GM23338 (cell line): ENCODE results near the gene SLC6A12. TPM values are rescaled to one million over a fixed set of nuclear protein-coding genes. Genes with fewer than 3 reads are reported as not detected.

Experiments
- ATAC-seq: fragments of 200-7000 bp; cut with Tn5 transposase; 3 replicates; pipeline ENCODE4 v1.9.1; 2020
- DNase-seq: peaks from one replicate; pipeline ENCODE4 v3.0.0-alpha.2; 2015; ENCODE audit warnings: low spot score
- H2AFZ ChIP-seq: fragments of 200-600 bp; sonication (generic); 2 replicates; pipeline ENCODE4 v1.8.0; 2016; ENCODE audit warnings: antibody characterized with exemption, mild to moderate bottlenecking, moderate library complexity
- H3F3A ChIP-seq: fragments of 200-600 bp; sonication (generic); replicated peaks from 2 replicates; pipeline ENCODE4 v1.8.0; 2017; ENCODE audit warnings: antibody characterized with exemption, mixed run types, low read depth
- H3K27ac ChIP-seq: fragments of 200-600 bp; sonication (generic); 2 replicates; pipeline ENCODE4 v1.6.1; 2016; ENCODE audit warnings: low read depth
- H3K27me3 ChIP-seq: fragments of 200-600 bp; sonication (generic); 2 replicates; pipeline ENCODE4 v1.8.0; 2016; ENCODE audit warnings: mild to moderate bottlenecking, mixed run types, moderate library complexity; ENCODE audit not compliant: insufficient read depth
- H3K36me3 ChIP-seq: fragments of 200-600 bp; sonication (generic); 2 replicates; pipeline ENCODE4 v1.8.0; 2016; ENCODE audit warnings: mild to moderate bottlenecking; ENCODE audit not compliant: insufficient read depth
- H3K4me1 ChIP-seq: fragments of 200-600 bp; sonication (generic); 2 replicates; pipeline ENCODE4 v1.8.0; 2016; ENCODE audit warnings: mild to moderate bottlenecking, moderate library complexity; ENCODE audit not compliant: insufficient read depth
- H3K4me2 ChIP-seq: fragments of 200-600 bp; sonication (generic); 2 replicates; pipeline ENCODE4 v1.7.1; 2017; ENCODE audit warnings: mixed run types
- H3K4me3 ChIP-seq: fragments of 200-600 bp; sonication (generic); 2 replicates; pipeline ENCODE4 v1.6.1; 2016; ENCODE audit warnings: mixed run types
- H3K79me2 ChIP-seq: fragments of 200-600 bp; sonication (generic); replicated peaks from 2 replicates; pipeline ENCODE4 v1.8.0; 2017; ENCODE audit warnings: mild to moderate bottlenecking; ENCODE audit not compliant: insufficient read depth
- H3K9me2 ChIP-seq: fragments of 200-600 bp; sonication (generic); 2 replicates; pipeline ENCODE4 v1.8.0; 2017; ENCODE audit not compliant: insufficient read depth
- H4K20me1 ChIP-seq: fragments of 200-600 bp; sonication (generic); replicated peaks from 2 replicates; pipeline ENCODE4 v1.8.0; 2017; ENCODE audit warnings: mild to moderate bottlenecking; ENCODE audit not compliant: insufficient read depth
- H3K27ac Mint-ChIP-seq: 2 replicates; pipeline ENCODE4 v1.8.0; 2020; ENCODE audit warnings: inconsistent platforms, mild to moderate bottlenecking, moderate library complexity, mixed read lengths
- H3K27me3 Mint-ChIP-seq: 3 replicates; pipeline ENCODE4 v1.8.0; 2022; ENCODE audit warnings: low read depth, mild to moderate bottlenecking, moderate library complexity, mixed read lengths, inconsistent platforms; ENCODE audit not compliant: insufficient read depth, poor library complexity
- H3K36me3 Mint-ChIP-seq: 3 replicates; pipeline ENCODE4 v1.8.0; 2021; ENCODE audit warnings: low read depth, mild to moderate bottlenecking, inconsistent platforms, moderate library complexity, mixed read lengths
- H3K4me1 Mint-ChIP-seq: 3 replicates; pipeline ENCODE4 v1.8.0; 2020; ENCODE audit warnings: mild to moderate bottlenecking, inconsistent platforms, mixed read lengths
- H3K4me3 Mint-ChIP-seq: 3 replicates; pipeline ENCODE4 v1.8.0; 2021; ENCODE audit warnings: moderate library complexity, mild to moderate bottlenecking, inconsistent platforms, mixed read lengths
- H3K9me3 Mint-ChIP-seq: 3 replicates; pipeline ENCODE4 v1.8.0; 2020; ENCODE audit warnings: moderate library complexity, mild to moderate bottlenecking, inconsistent platforms, mixed read lengths
- CREB1 ChIP-seq: fragments of 250-450 bp; sonication (Bioruptor Pico); IDR thresholded peaks from 2 replicates; pipeline ENCODE4 v1.5.0; 2020; ENCODE audit warnings: low read depth, mild to moderate bottlenecking, moderate library complexity
- ETS1 ChIP-seq: IDR thresholded peaks from 2 replicates; pipeline ENCODE4 v1.6.1; 2016; ENCODE audit warnings: antibody characterized with exemption
- EZH2 ChIP-seq: fragments of 200-600 bp; sonication (generic); IDR thresholded peaks from one replicate; pipeline ENCODE4 v1.8.0; 2017; ENCODE audit warnings: antibody characterized with exemption, mild to moderate bottlenecking, low read depth; ENCODE audit not compliant: unreplicated experiment
- EZH2phosphoT487 ChIP-seq: fragments of 200-600 bp; sonication (generic); IDR thresholded peaks from one replicate; pipeline ENCODE4 v1.8.1; 2018; ENCODE audit warnings: antibody characterized with exemption; ENCODE audit not compliant: unreplicated experiment
- JUNB ChIP-seq: IDR thresholded peaks from one replicate; pipeline ENCODE4 v1.6.1; 2016; ENCODE audit warnings: antibody characterized with exemption; ENCODE audit not compliant: unreplicated experiment
- NANOG ChIP-seq: IDR thresholded peaks from 2 replicates; pipeline ENCODE4 v1.6.1; 2016; ENCODE audit warnings: antibody characterized with exemption, borderline replicate concordance
- REST ChIP-seq: IDR thresholded peaks from one replicate; pipeline ENCODE4 v1.6.1; 2018; ENCODE audit warnings: antibody characterized with exemption; ENCODE audit not compliant: unreplicated experiment
- STAT1 ChIP-seq: IDR thresholded peaks from one replicate; pipeline ENCODE4 v1.6.1; 2016; ENCODE audit warnings: antibody characterized with exemption; ENCODE audit not compliant: unreplicated experiment
- ZNF331 ChIP-seq: fragments of 250-450 bp; sonication (Bioruptor Pico); IDR thresholded peaks from 2 replicates; pipeline ENCODE4 v1.5.0; 2020; ENCODE audit warnings: low read depth, mild to moderate bottlenecking, moderate library complexity
- polyA plus RNA-seq: library from polyadenylated mRNA; unstranded; fragments of >200 nt; fragmentation: Nextera tagmentation; extraction: Ambion mirVana; gene quantifications from 2 replicates; pipeline ENCODE4 v1.2.1, GENCODE V29; 2016
- total RNA-seq: library from RNA; depleted of rRNA; stranded (reverse); fragments of >200 nt; shearing (Covaris generic); gene quantifications from 2 replicates; pipeline ENCODE4 v1.2.3, GENCODE V29; 2014
- TF ChIP-seq, protein P1 (sequence below), 2 experiments: fragments of 200-600 bp in 1 of 2; sonication (generic) in 1 of 2; conservative IDR thresholded peaks; 2 replicates each; pipeline versions ENCODE4 v1.5.1 to v1.6.1; 2016 to 2017; ENCODE audit warnings: antibody characterized with exemption in 2 of 2, low read depth in 2 of 2, mild to moderate bottlenecking in 2 of 2, moderate library complexity in 1 of 2

Gene SLC6A12
- total and polyA plus RNA-seq, 2 experiments from 2014 or later, result 0.56 TPM; not detected in 1

DNA sequence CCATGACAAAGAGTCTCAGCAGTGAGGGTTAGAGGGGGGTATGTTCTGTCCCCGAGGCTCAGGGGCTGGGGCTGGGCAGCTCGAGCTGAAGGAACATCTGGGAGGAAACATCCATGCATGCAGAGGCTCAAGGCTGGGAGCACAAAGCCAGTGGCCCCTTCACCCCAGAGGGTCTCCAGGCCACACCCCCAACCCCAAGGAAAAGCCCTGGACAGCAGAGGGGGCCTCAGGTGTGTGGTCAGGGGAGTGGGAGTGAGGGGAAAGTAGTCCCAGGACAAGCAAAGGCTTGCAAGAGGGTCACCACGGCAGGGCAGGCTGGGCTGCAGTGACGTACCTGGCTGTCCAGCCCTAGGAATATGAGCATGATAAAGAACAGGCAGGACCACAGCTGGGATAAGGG lies 17.5 kb downstream of the SLC6A12 start:
- Histone ChIP-seq H2AFZ (no peak overlapping the region), H3K4me3 (no peak overlapping the region), H3K27ac (no peak overlapping the region), H4K20me1 (no peaks in the 10 kb centered on the region), H3K36me3 (no peaks in the 10 kb centered on the region), H3K4me2 (no peak overlapping the region), H3K9me2 (no peaks in the 10 kb centered on the region), H3K4me1 (peaks cover 14% of the 10 kb centered on the region), H3K27me3 (peaks cover 6% of the 10 kb centered on the region; the same call in 1 of the 2 replicates), H3F3A (no peaks in the 10 kb centered on the region), H3K79me2 (no peaks in the 10 kb centered on the region)
- H3K9me3 Mint-ChIP-seq, result peaks cover 6% of the 10 kb centered on the region; the same call in 2 of the 3 replicates
- H3K36me3 Mint-ChIP-seq, result no peaks in the 10 kb centered on the region
- peaks cover 12% of the 10 kb centered on the region for H3K4me1 Mint-ChIP-seq
- peaks cover 13% of the 10 kb centered on the region for H3K27me3 Mint-ChIP-seq
- DNase-seq, result no peak
- H3K4me3 Mint-ChIP-seq, result no peak overlapping the region
- ATAC-seq, result no peak
- no peak overlapping the region for H3K27ac Mint-ChIP-seq
- TF ChIP-seq NANOG (no peak), JUNB (no peak), REST (no peak), EZH2phosphoT487 (no peak)

DNA sequence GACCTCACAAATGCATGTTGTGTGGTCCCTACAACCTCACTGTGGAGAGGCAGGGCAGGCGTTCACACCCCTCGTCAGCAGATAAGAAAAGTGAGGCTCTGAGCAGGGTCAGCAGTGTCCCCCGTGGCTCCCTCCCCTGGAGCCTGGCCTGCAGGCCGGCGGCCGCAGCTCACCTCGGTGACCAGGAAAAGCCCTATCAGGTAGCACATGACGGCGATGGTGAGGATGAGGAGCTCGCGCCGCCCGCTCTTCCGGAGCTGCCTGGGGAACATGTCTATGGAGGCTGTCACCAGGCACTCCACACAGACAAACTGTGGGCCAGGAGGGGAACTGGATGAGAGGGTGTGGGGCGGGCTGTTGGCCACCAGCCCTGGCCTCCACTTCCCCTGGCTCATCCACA lies 18.0 kb downstream of the SLC6A12 start:
- H3F3A ChIP-seq, result no peaks in the 10 kb centered on the region
- DNase-seq, result no peak
- no peak for ATAC-seq
- no peaks in the 10 kb centered on the region for H4K20me1 ChIP-seq
- 0 out of 2 replicates have a peak, but pooled peaks cover 3% of the 10 kb centered on the region for H3K27me3 ChIP-seq
- no peaks in the 10 kb centered on the region for H3K79me2 ChIP-seq
- H3K36me3 ChIP-seq, result no peaks in the 10 kb centered on the region
- Mint-ChIP-seq H3K4me3 (no peak overlapping the region), H3K27ac (no peak overlapping the region), H3K27me3 (peaks cover 11% of the 10 kb centered on the region), H3K9me3 (peaks cover 6% of the 10 kb centered on the region; the same call in 2 of the 3 replicates), H3K36me3 (no peaks in the 10 kb centered on the region), H3K4me1 (peaks cover 12% of the 10 kb centered on the region)
- H3K4me3 ChIP-seq, result no peak overlapping the region
- H3K27ac ChIP-seq, result no peak overlapping the region
- no peak overlapping the region for H2AFZ ChIP-seq
- H3K9me2 ChIP-seq, result no peaks in the 10 kb centered on the region
- no peak overlapping the region for H3K4me2 ChIP-seq
- H3K4me1 ChIP-seq, result peaks cover 14% of the 10 kb centered on the region
- TF ChIP-seq EZH2phosphoT487, result no peak
- TF ChIP-seq EZH2, result no peak
- TF ChIP-seq, protein P1, sequence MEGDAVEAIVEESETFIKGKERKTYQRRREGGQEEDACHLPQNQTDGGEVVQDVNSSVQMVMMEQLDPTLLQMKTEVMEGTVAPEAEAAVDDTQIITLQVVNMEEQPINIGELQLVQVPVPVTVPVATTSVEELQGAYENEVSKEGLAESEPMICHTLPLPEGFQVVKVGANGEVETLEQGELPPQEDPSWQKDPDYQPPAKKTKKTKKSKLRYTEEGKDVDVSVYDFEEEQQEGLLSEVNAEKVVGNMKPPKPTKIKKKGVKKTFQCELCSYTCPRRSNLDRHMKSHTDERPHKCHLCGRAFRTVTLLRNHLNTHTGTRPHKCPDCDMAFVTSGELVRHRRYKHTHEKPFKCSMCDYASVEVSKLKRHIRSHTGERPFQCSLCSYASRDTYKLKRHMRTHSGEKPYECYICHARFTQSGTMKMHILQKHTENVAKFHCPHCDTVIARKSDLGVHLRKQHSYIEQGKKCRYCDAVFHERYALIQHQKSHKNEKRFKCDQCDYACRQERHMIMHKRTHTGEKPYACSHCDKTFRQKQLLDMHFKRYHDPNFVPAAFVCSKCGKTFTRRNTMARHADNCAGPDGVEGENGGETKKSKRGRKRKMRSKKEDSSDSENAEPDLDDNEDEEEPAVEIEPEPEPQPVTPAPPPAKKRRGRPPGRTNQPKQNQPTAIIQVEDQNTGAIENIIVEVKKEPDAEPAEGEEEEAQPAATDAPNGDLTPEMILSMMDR (conservative IDR thresholded peaks at IDR 0.05; ENCODE audit: low read depth in 2 of 2), result no peak
- no peak for TF ChIP-seq JUNB
- no peak for TF ChIP-seq ZNF331 (CRISPR knock-in tag)
- TF ChIP-seq ETS1, result no peak
- no peak for TF ChIP-seq STAT1
- no peak for TF ChIP-seq CREB1 (CRISPR knock-in tag)
- no peak for TF ChIP-seq REST
- TF ChIP-seq NANOG, result no peak
